H9 (cell line): ENCODE measurements around the gene PRKD3. TPM values are rescaled to one million over a fixed set of nuclear protein-coding genes. Genes with fewer than 3 reads are reported as not detected.

Experiments used
- DNase-seq: peaks from one replicate; pipeline ENCODE4 v3.0.0-alpha.2; 2017
- H2AFZ ChIP-seq: one replicate; pipeline ENCODE4 v1.6.1; 2013; ENCODE audit warnings: mild to moderate bottlenecking, low read length, control low read depth, moderate library complexity
- H2AK5ac ChIP-seq: 2 replicates; pipeline ENCODE4 v1.6.1; 2013; ENCODE audit warnings: low read length, control low read depth, mixed read lengths; ENCODE audit not compliant: insufficient read length
- H2BK120ac ChIP-seq: one replicate; pipeline ENCODE4 v1.6.1; 2013; ENCODE audit warnings: low read depth, mild to moderate bottlenecking, low read length, control low read depth, inconsistent platforms; ENCODE audit not compliant: poor library complexity, severe bottlenecking
- H2BK12ac ChIP-seq: 2 replicates; pipeline ENCODE4 v1.6.1; 2013; ENCODE audit warnings: low read length, control low read depth, mixed read lengths, low read depth; ENCODE audit not compliant: insufficient read length
- H2BK15ac ChIP-seq: 2 replicates; pipeline ENCODE4 v1.6.1; 2013; ENCODE audit warnings: low read depth, low read length, control low read depth
- H2BK20ac ChIP-seq: one replicate; pipeline ENCODE4 v1.6.1; 2013; ENCODE audit warnings: low read depth, mild to moderate bottlenecking, low read length, control low read depth, inconsistent platforms; ENCODE audit not compliant: poor library complexity, severe bottlenecking
- H2BK5ac ChIP-seq: 2 replicates; pipeline ENCODE4 v1.6.1; 2013; ENCODE audit warnings: low read length, control low read depth, mixed read lengths; ENCODE audit not compliant: insufficient read length
- H3K14ac ChIP-seq: 2 replicates; pipeline ENCODE4 v1.6.1; 2013; ENCODE audit warnings: low read length, control low read depth; ENCODE audit not compliant: insufficient read depth
- H3K18ac ChIP-seq: 2 replicates; pipeline ENCODE4 v1.6.1; 2013; ENCODE audit warnings: low read depth, mild to moderate bottlenecking, mixed read lengths, low read length, control low read depth; ENCODE audit not compliant: insufficient read length
- H3K23ac ChIP-seq: 2 replicates; pipeline ENCODE4 v1.6.1; 2013; ENCODE audit warnings: low read length, control low read depth, mixed read lengths, low read depth; ENCODE audit not compliant: insufficient read length
- H3K23me2 ChIP-seq: 2 replicates; pipeline ENCODE4 v1.6.1; 2013; ENCODE audit warnings: low read depth, mild to moderate bottlenecking, mixed read lengths, low read length, control low read depth; ENCODE audit not compliant: insufficient read length, poor library complexity, severe bottlenecking
- H3K27ac ChIP-seq: 2 replicates; pipeline ENCODE4 v1.5.1; 2013; ENCODE audit warnings: low read length, control low read depth, mixed read lengths, low read depth; ENCODE audit not compliant: insufficient read length
- H3K27me3 ChIP-seq: 2 replicates; pipeline ENCODE4 v1.6.1; 2013; ENCODE audit warnings: low read length, control low read depth, inconsistent platforms; ENCODE audit not compliant: insufficient read depth
- H3K4ac ChIP-seq: 2 replicates; pipeline ENCODE4 v1.6.1; 2013; ENCODE audit warnings: low read depth, mild to moderate bottlenecking, control low read depth, inconsistent platforms, low read length, moderate library complexity
- H3K4me1 ChIP-seq: 2 replicates; pipeline ENCODE4 v1.6.1; 2013; ENCODE audit warnings: low read length, control low read depth, inconsistent platforms; ENCODE audit not compliant: insufficient read depth
- H3K4me2 ChIP-seq: 2 replicates; pipeline ENCODE4 v1.6.1; 2013; ENCODE audit warnings: low read length, control low read depth, mixed read lengths; ENCODE audit not compliant: insufficient read length, insufficient read depth
- H3K56ac ChIP-seq: 2 replicates; pipeline ENCODE4 v1.6.1; 2013; ENCODE audit warnings: low read depth, mild to moderate bottlenecking, mixed read lengths, low read length, control low read depth; ENCODE audit not compliant: insufficient read length
- H3K79me1 ChIP-seq: 2 replicates; pipeline ENCODE4 v1.6.1; 2013; ENCODE audit warnings: low read depth, mild to moderate bottlenecking, moderate library complexity, low read length, control low read depth, inconsistent platforms; ENCODE audit not compliant: insufficient read depth, poor library complexity, severe bottlenecking
- H3K79me2 ChIP-seq: 2 replicates; pipeline ENCODE4 v1.6.1; 2013; ENCODE audit warnings: low read length, control low read depth, inconsistent platforms; ENCODE audit not compliant: insufficient read depth
- H3K9ac ChIP-seq: 2 replicates; pipeline ENCODE4 v1.6.1; 2013; ENCODE audit warnings: low read length, control low read depth, mixed read lengths; ENCODE audit not compliant: insufficient read length; ENCODE audit errors: extremely low read depth
- H3K9me3 ChIP-seq: one replicate; pipeline ENCODE4 v1.6.1; 2013; ENCODE audit warnings: low read depth, low read length, inconsistent platforms; ENCODE audit not compliant: control insufficient read depth
- H3T11ph ChIP-seq: one replicate; pipeline ENCODE4 v1.6.1; 2013; ENCODE audit warnings: mild to moderate bottlenecking, low read length, control low read depth, inconsistent platforms
- H4K20me1 ChIP-seq: one replicate; pipeline ENCODE4 v1.6.1; 2013; ENCODE audit not compliant: control insufficient read depth, insufficient read length, insufficient read depth
- H4K5ac ChIP-seq: 2 replicates; pipeline ENCODE4 v1.6.1; 2013; ENCODE audit warnings: low read depth, mild to moderate bottlenecking, mixed read lengths, low read length, control low read depth; ENCODE audit not compliant: insufficient read length
- H4K8ac ChIP-seq: replicated peaks from 2 replicates; pipeline ENCODE4 v1.6.1; 2013; ENCODE audit warnings: low read length, control low read depth, mixed read lengths, low read depth; ENCODE audit not compliant: insufficient read length
- H4K91ac ChIP-seq: 2 replicates; pipeline ENCODE4 v1.6.1; 2013; ENCODE audit warnings: low read depth, mild to moderate bottlenecking, moderate library complexity, mixed read lengths, low read length, control low read depth; ENCODE audit not compliant: insufficient read length
- H3K27ac Mint-ChIP-seq, 3 experiments: 2 replicates in 2 of 3; 3 replicates in 1 of 3; pipeline ENCODE4 v1.8.0; 2020 to 2021; ENCODE audit warnings: mixed read lengths in 3 of 3, mild to moderate bottlenecking in 1 of 3, moderate library complexity in 1 of 3
- H3K27me3 Mint-ChIP-seq: 2 replicates; pipeline ENCODE4 v1.8.0; 2021; ENCODE audit warnings: low read depth, mild to moderate bottlenecking, moderate library complexity, mixed read lengths
- H3K36me3 Mint-ChIP-seq, 3 experiments: 2 replicates in 2 of 3; 3 replicates in 1 of 3; pipeline ENCODE4 v1.8.0; 2020 to 2021; ENCODE audit warnings: low read depth in 3 of 3, mixed read lengths in 3 of 3; ENCODE audit not compliant: insufficient read depth in 1 of 3
- H3K4me1 Mint-ChIP-seq, 2 experiments: 2 replicates each; pipeline ENCODE4 v1.8.0; 2020; ENCODE audit warnings: mixed read lengths in 2 of 2
- H3K4me3 Mint-ChIP-seq, 2 experiments: 2 replicates in 1 of 2; 3 replicates in 1 of 2; pipeline ENCODE4 v1.8.0; 2020 to 2021; ENCODE audit warnings: mild to moderate bottlenecking in 2 of 2, mixed read lengths in 2 of 2, moderate library complexity in 1 of 2
- H3K9me3 Mint-ChIP-seq, 2 experiments: 2 replicates in 1 of 2; 3 replicates in 1 of 2; pipeline ENCODE4 v1.8.0; 2020; ENCODE audit warnings: mild to moderate bottlenecking in 2 of 2, mixed read lengths in 2 of 2, moderate library complexity in 1 of 2
- CTCF ChIP-seq: fragments of 200-600 bp; sonication (generic); conservative IDR thresholded peaks from 3 replicates; pipeline ENCODE4 v1.8.0; 2021; ENCODE audit warnings: antibody characterized with exemption, mild to moderate bottlenecking
- WGBS: extraction: QIAGEN DNeasy Blood & Tissue Kit; methylation state at CpG from one replicate; pipeline ENCODE4 v1.1.7; 2013; ENCODE audit warnings: missing lambda C conversion rate, low lambda C conversion rate, mixed read lengths; ENCODE audit not compliant: insufficient read length; ENCODE audit errors: extremely low coverage; 5-methylcytosine and 5-hydroxymethylcytosine counted together
- total RNA-seq: library from RNA; stranded (reverse); gene quantifications from 2 replicates; pipeline ENCODE4 v1.2.1, GENCODE V29; 2021

The PRKD3 gene
- total RNA-seq, 1 experiment from 2014 or later = 63.3 TPM

- Histone ChIP-seq H3K27me3 (no peaks in the 10 kb centered on the region), H3K14ac (no peak overlapping the region), H3K9ac (no peak overlapping the region), H3K79me2 (peaks cover 10% of the 10 kb centered on the region), H2BK120ac (no peak overlapping the region), H2BK12ac (no peak overlapping the region), H2AFZ (no peak overlapping the region), H3K4me2 (no peak overlapping the region), H2BK5ac (no peak overlapping the region), H3K18ac (no peak overlapping the region), H3K23ac (no peak overlapping the region), H2BK15ac (no peak overlapping the region), H4K8ac (no peak overlapping the region), H3K23me2 (no peaks in the 10 kb centered on the region), H4K91ac (no peak overlapping the region), H2AK5ac (no peak overlapping the region), H3T11ph (no peak overlapping the region), H4K5ac (no peak overlapping the region), H4K20me1 (no peaks in the 10 kb centered on the region), H3K4me1 (peaks cover 4% of the 10 kb centered on the region), H3K56ac (no peak overlapping the region), H3K79me1 (peaks cover 6% of the 10 kb centered on the region), H2BK20ac (no peak overlapping the region), H3K27ac (no peak overlapping the region), H3K4ac (no peak overlapping the region), H3K9me3 (no peaks in the 10 kb centered on the region)
- DNase-seq = no peak
- peaks cover 4 to 10% (median 7%) of the 10 kb centered on the region in 3 experiments; a peak in 5 of 7 replicates for H3K36me3 Mint-ChIP-seq
- H3K27ac Mint-ChIP-seq = no peak overlapping the region
- WGBS = no CpG with 5 or more reads among the region's 2 CpGs
- no peaks in the 10 kb centered on the region for H3K27me3 Mint-ChIP-seq
- TF ChIP-seq CTCF = no peak
- peaks cover 12 to 13% of the 10 kb centered on the region in 2 experiments for H3K4me1 Mint-ChIP-seq
- H3K9me3 Mint-ChIP-seq = no peaks in the 10 kb centered on the region
- H3K4me3 Mint-ChIP-seq = no peak overlapping the region
Observed at GRCh38 chr2:37307500-37307899, 17.1 kb downstream of the PRKD3 start.
